IPS DF 4.7 (cell line): Measurements from ENCODE around the gene ZMYND15.

ENCODE experiments used
- DNase-seq: peaks from one replicate; pipeline ENCODE4 v3.0.0-alpha.2; 2013; ENCODE audit warnings: low spot score; ENCODE audit errors: extremely low read depth

Gene ZMYND15

DNA sequence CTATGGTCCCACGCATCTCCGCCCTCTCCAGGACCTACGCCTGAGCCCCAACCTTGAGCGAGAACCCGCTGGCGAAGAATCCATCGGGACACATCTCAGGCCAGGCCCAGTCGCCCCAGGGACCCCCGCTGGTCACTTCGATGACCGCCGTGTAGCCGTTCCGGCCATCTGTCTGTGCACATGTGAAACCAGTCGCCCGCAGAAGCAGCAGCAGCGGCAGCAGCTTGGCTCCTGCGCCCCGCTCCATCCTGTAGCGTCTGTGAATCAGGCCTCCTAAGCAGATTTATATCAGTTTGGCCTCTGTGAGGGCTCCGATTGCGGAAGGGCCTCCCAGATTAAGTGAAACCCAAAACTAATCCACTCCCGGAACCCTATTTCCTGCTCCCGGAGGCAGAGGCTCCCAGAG is 46.5 kb downstream of the ZMYND15 start, which contains the start of gene VMO1:
TSS of gene VMO1 (minus strand) at position 259 of the 406 bp plus-strand sequence. CDS start at position 247, 12 bp downstream.
- no peak for DNase-seq

DNA sequence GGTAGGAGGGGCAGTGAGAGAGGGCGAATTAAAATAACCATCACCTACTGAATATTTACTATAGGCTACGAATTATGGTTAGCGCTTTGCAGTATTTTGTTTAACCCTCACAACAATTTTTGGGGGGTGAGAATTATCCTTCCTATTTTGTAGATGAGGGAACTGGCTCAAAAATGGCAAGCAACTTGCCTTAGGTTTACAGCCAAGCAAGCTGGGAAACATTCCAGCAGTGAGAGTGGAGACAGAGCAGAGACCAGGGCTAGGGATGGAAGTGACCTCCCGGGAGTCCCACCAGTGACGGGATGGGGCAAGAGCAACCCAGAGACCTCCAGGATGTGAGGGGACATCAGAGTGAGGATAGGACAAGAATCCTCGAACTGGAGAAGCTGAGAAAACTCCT is 46.9 kb downstream of the ZMYND15 start:
- no peak for DNase-seq

GRCh38 chr17:4788159-4788806 is 48.6 kb downstream of the ZMYND15 start:
- DNase-seq: no peak

- DNase-seq: no peak
Observed at GRCh38 chr17:4788807-4789700, 49.4 kb downstream of the ZMYND15 start, which contains the start of gene GLTPD2. Gene GLTPD2 (plus strand): TSS chr17:4788964. CDS start chr17:4789012, 48 bp downstream.

- no peak for DNase-seq
Observed at GRCh38 chr17:4789701-4789950, 50.0 kb downstream of the ZMYND15 start.

DNA sequence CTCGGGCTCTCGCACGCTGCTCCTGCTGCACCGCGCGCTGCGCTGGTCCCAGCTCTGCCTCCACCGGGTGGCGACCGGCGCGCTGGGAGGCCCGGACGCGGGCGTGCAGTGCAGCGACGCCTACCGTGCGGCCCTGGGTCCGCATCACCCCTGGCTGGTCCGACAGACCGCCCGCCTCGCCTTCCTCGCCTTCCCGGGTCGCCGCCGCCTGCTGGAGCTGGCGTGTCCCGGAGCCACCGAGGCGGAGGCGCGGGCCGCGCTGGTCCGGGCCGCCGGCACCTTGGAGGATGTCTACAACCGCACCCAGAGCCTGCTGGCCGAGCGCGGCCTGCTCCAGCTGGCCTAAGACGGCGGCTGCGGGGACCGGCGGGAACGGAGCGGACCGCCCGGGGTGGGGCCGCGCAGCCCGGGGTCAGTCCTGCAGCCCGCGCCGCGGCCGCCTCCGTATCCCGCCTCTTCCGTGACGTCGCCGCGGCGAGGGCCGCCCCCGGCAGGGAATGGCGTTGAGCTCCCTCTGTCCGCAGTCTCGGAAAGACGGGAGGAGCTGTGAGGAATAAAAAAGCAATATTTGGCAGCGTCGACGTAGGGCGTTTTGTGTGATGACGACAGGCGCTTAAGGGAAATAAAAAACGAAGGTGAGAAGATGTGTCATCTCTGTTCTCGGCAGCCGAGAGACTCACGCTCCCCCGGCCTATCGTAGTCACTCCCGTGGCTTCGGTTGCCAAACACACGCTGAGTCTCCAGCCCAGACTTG is 50.5 kb downstream of the ZMYND15 start:
- DNase-seq: no peak

DNA sequence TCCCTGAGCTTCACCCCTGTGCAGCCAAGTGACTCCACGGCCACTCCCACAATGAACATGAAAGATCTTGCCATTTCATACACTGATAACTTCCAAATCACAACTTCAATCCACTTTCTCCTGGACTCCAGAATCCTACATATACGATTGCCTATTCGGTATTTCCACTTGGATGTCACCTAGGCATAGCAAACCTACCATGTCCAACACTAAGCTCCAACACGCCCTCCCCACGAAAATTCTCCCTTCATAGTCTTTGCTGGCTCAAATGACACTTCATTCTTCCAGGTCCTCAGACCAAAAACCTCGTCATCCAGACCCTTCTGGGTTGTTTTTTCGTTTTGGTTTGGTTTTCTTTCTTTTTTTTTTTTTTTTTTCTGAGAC is 51.1 kb downstream of the ZMYND15 start:
- no peak for DNase-seq

- DNase-seq: no peak
Observed at GRCh38 chr17:4795168-4795567, 55.5 kb downstream of the ZMYND15 start.
